ENCODE results near the gene TXNIP. TPM values are rescaled to one million over a fixed set of nuclear protein-coding genes. Genes with fewer than 3 reads are reported as not detected.

Gene TXNIP
- total RNA-seq, 2 experiments from 2014 or later: 240 to 262 TPM

- peaks cover 46% of the 10 kb centered on the region for H3K4me1 Mint-ChIP-seq
- H3K27me3 Mint-ChIP-seq: no peaks in the 10 kb centered on the region
- H3K4me3 Mint-ChIP-seq: peak overlapping the region; percentile 95
- H3K9me3 Mint-ChIP-seq: peaks cover 7% of the 10 kb centered on the region
- ChIA-PET POLR2A (interaction anchor here (0.6 to 1.4 kb wide), 5 partner anchors 8 to 87 kb away, joined by 3 to 6 read pairs (median 4); partner anchors contain the start of gene RBM8A), CTCF (interaction anchor here (0.8 to 3.9 kb wide), 10 partner anchors 8 to 120 kb away, joined by 3 to 43 read pairs (median 6); partner anchors contain the start of genes NUDT17 and RBM8A)
- DNase-seq: no peak
- H3K27ac Mint-ChIP-seq: peak overlapping the region; percentile 89
- peaks cover 13% of the 10 kb centered on the region for H3K36me3 Mint-ChIP-seq (ENCODE audit: low read depth)
These were observed 31.1 kb downstream of the TXNIP start for GRCh38 chr1:145965119-145965744.

- Mint-ChIP-seq H3K4me1 (peaks cover 51% of the 10 kb centered on the region), H3K27ac (peak within 1 kb of the TSS; percentile 89), H3K36me3 (ENCODE audit: low read depth) (peaks cover 11% of the 10 kb centered on the region), H3K27me3 (peaks cover 1% of the 10 kb centered on the region), H3K9me3 (peaks cover 7% of the 10 kb centered on the region), H3K4me3 (peak within 1 kb of the TSS; percentile 95)
- ChIA-PET POLR2A (interaction anchor here (0.6 to 1.4 kb wide), 6 partner anchors 9 to 87 kb away, joined by 3 to 6 read pairs (median 4); partner anchors contain the start of gene RBM8A), CTCF (interaction anchor here (0.7 to 3.9 kb wide), 10 partner anchors 8 to 119 kb away, joined by 3 to 43 read pairs (median 5); partner anchors contain the start of genes NUDT17 and RBM8A)
- peak; percentile 97 for DNase-seq
These were observed 31.9 kb downstream of the TXNIP start, which contains the start of the genes ANKRD34A and POLR3GL for GRCh38 chr1:145964328-145965118. Gene ANKRD34A (minus strand): TSS chr1:145964575. CDS start chr1:145961759, 2,816 bp downstream. Gene POLR3GL (plus strand): TSS chr1:145964690. CDS start chr1:145974866, 10,176 bp downstream.

- POLR2A ChIA-PET: interaction anchor here (1.0 to 1.4 kb wide), 3 partner anchors 29 to 88 kb away, joined by 3 to 6 read pairs (median 5); partner anchors contain the start of gene RBM8A
- Mint-ChIP-seq H3K4me3 (peak overlapping the region; percentile 95), H3K27me3 (peaks cover 4% of the 10 kb centered on the region), H3K27ac (peak overlapping the region; percentile 89), H3K36me3 (ENCODE audit: low read depth) (peaks cover 11% of the 10 kb centered on the region), H3K9me3 (peaks cover 7% of the 10 kb centered on the region), H3K4me1 (peaks cover 62% of the 10 kb centered on the region)
- no peak for DNase-seq
- CTCF ChIA-PET: interaction anchor here (0.7 to 3.9 kb wide), 10 partner anchors 9 to 118 kb away, joined by 3 to 43 read pairs (median 5); partner anchors contain the start of genes NUDT17 and RBM8A
These were observed 32.9 kb downstream of the TXNIP start for GRCh38 chr1:145963265-145964019.

- Mint-ChIP-seq H3K36me3 (ENCODE audit: low read depth) (peaks cover 3% of the 10 kb centered on the region), H3K27ac (peak overlapping the region; percentile 89), H3K27me3 (peaks cover 4% of the 10 kb centered on the region), H3K9me3 (peaks cover 2% of the 10 kb centered on the region), H3K4me1 (peaks cover 63% of the 10 kb centered on the region), H3K4me3 (peak overlapping the region; percentile 95)
- CTCF ChIA-PET: interaction anchor here (1.1 to 3.9 kb wide), 6 partner anchors 16 to 117 kb away, joined by 3 to 43 read pairs (median 9); partner anchors contain the start of genes NUDT17 and RBM8A
- POLR2A ChIA-PET: no interaction called here
- peak; percentile 20 for DNase-seq
These were observed 33.9 kb downstream of the TXNIP start for GRCh38 chr1:145962157-145963102.

GRCh38 chr1:145961425-145962156 is 34.8 kb downstream of the TXNIP start:
- peak overlapping the region; percentile 83 for H3K27ac Mint-ChIP-seq
- peak; percentile 47 for DNase-seq
- no peaks in the 10 kb centered on the region for H3K36me3 Mint-ChIP-seq (ENCODE audit: low read depth)
- POLR2A ChIA-PET: interaction anchor here (1.1 kb wide), 1 partner anchor 496 kb away, joined by 6 read pairs; no protein-coding TSS in a partner anchor
- CTCF ChIA-PET: interaction anchor here (1.4 kb wide), 1 partner anchor 46 kb away, joined by 4 read pairs; no protein-coding TSS in a partner anchor
- peak overlapping the region; percentile 86 for H3K4me3 Mint-ChIP-seq
- no peaks in the 10 kb centered on the region for H3K9me3 Mint-ChIP-seq
- peaks cover 67% of the 10 kb centered on the region for H3K4me1 Mint-ChIP-seq
- H3K27me3 Mint-ChIP-seq: peaks cover 4% of the 10 kb centered on the region

- Mint-ChIP-seq H3K27me3 (peaks cover 4% of the 10 kb centered on the region), H3K36me3 (ENCODE audit: low read depth) (no peaks in the 10 kb centered on the region), H3K4me1 (peaks cover 70% of the 10 kb centered on the region), H3K4me3 (peak overlapping the region; percentile 86), H3K27ac (peak overlapping the region; percentile 73), H3K9me3 (no peaks in the 10 kb centered on the region)
- DNase-seq: no peak
- ChIA-PET CTCF (interaction anchor here (1.4 kb wide), 1 partner anchor 46 kb away, joined by 4 read pairs; no protein-coding TSS in a partner anchor), POLR2A (interaction anchor here (1.1 kb wide), 1 partner anchor 496 kb away, joined by 6 read pairs; no protein-coding TSS in a partner anchor)
These were observed 35.3 kb downstream of the TXNIP start for GRCh38 chr1:145961109-145961424.

GRCh38 chr1:145960468-145961108 is 35.8 kb downstream of the TXNIP start:
- Mint-ChIP-seq H3K4me3 (peak overlapping the region; percentile 86), H3K27ac (peak overlapping the region; percentile 73), H3K27me3 (peaks cover 4% of the 10 kb centered on the region), H3K36me3 (ENCODE audit: low read depth) (no peaks in the 10 kb centered on the region), H3K4me1 (peaks cover 75% of the 10 kb centered on the region), H3K9me3 (no peaks in the 10 kb centered on the region)
- ChIA-PET CTCF (no interaction called here), POLR2A (interaction anchor here (1.1 kb wide), 1 partner anchor 495 kb away, joined by 6 read pairs; no protein-coding TSS in a partner anchor)
- peak; percentile 53 for DNase-seq

GRCh38 chr1:145959957-145960467 is 36.4 kb downstream of the TXNIP start:
- peaks cover 2% of the 10 kb centered on the region for H3K36me3 Mint-ChIP-seq (ENCODE audit: low read depth)
- H3K4me1 Mint-ChIP-seq: peaks cover 77% of the 10 kb centered on the region
- H3K27me3 Mint-ChIP-seq: peaks cover 4% of the 10 kb centered on the region
- POLR2A ChIA-PET: interaction anchor here (1.1 kb wide), 1 partner anchor 495 kb away, joined by 6 read pairs; no protein-coding TSS in a partner anchor
- no peak for DNase-seq
- no peak overlapping the region for H3K27ac Mint-ChIP-seq
- no peaks in the 10 kb centered on the region for H3K9me3 Mint-ChIP-seq
- peak overlapping the region; percentile 14 for H3K4me3 Mint-ChIP-seq
- CTCF ChIA-PET: no interaction called here

GRCh38 chr1:145959333-145959732 is 37.0 kb downstream of the TXNIP start:
- Mint-ChIP-seq H3K4me1 (peaks cover 82% of the 10 kb centered on the region), H3K27me3 (peaks cover 4% of the 10 kb centered on the region), H3K36me3 (ENCODE audit: low read depth) (peaks cover 2% of the 10 kb centered on the region), H3K4me3 (no peak overlapping the region), H3K9me3 (no peaks in the 10 kb centered on the region), H3K27ac (no peak overlapping the region)
- POLR2A ChIA-PET: interaction anchor here (1.4 kb wide), 1 partner anchor 20 kb away, joined by 3 read pairs; no protein-coding TSS in a partner anchor
- CTCF ChIA-PET: interaction anchor here (1.1 to 2.2 kb wide), 4 partner anchors 18 to 57 kb away, joined by 3 to 7 read pairs (median 4); no protein-coding TSS in a partner anchor
- DNase-seq: no peak

- no peak overlapping the region for H3K4me3 Mint-ChIP-seq
- no peak overlapping the region for H3K27ac Mint-ChIP-seq
- peaks cover 2% of the 10 kb centered on the region for H3K36me3 Mint-ChIP-seq (ENCODE audit: low read depth)
- ChIA-PET CTCF (interaction anchor here (0.8 to 2.2 kb wide), 8 partner anchors 8 to 57 kb away, joined by 3 to 7 read pairs (median 3); partner anchors contain the start of gene PEX11B), POLR2A (interaction anchor here (1.3 to 1.4 kb wide), 2 partner anchors 21 to 31 kb away, joined by 3 to 7 read pairs; partner anchors contain the start of gene RBM8A)
- H3K27me3 Mint-ChIP-seq: peaks cover 4% of the 10 kb centered on the region
- no peak for DNase-seq
- no peaks in the 10 kb centered on the region for H3K9me3 Mint-ChIP-seq
- peaks cover 82% of the 10 kb centered on the region for H3K4me1 Mint-ChIP-seq
These were observed 37.6 kb downstream of the TXNIP start for GRCh38 chr1:145958734-145959133.
